Activated CD8-positive, alpha-beta memory T cell treated with anti-CD3 and anti-CD28 coated beads, Interleukin-2, amount 50 U/mL, for 1 hour (primary cell): Measurements from ENCODE around the gene ZNF644.

ENCODE experiments used
- DNase-seq: peaks from one replicate; pipeline ENCODE4 v3.0.0-alpha.2; 2020; ENCODE audit errors: extremely low read depth

The ZNF644 gene

DNA sequence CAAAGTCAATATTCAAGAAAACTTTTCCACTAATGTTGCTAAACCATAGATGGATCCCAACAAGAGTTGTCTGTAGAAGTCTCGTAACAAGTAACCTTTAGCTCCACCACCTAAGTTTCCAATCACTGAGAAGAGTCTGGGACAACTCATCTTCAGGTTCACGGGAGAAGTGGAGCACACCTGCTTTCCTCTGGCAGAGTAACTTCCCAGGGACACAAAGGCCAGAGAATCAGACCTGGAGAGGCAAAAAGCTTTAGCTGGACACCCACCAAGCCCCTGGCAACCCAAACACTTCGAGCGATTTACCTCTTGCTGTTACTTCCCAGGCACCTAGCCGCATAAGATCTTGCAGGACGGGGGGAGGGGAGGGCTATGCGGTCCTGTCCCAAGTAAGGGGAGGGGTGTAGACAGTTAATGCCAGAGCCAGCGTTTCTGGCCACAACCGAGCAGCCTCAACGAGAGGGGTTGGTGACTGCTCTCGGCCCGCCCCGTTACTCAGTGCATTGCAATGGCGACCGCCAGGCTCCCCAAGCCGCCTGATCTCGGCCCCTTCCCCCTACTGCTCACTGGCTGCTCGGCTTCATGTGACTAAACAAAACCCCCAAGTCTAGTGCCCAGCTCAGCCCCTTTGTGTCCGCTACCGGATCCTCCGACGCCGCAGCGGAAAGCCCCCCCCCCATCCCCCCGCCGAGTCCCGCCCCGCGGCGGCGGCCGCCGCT is 709 bp downstream of the ZNF644 start:
- DNase-seq, result peak; percentile 32

DNA sequence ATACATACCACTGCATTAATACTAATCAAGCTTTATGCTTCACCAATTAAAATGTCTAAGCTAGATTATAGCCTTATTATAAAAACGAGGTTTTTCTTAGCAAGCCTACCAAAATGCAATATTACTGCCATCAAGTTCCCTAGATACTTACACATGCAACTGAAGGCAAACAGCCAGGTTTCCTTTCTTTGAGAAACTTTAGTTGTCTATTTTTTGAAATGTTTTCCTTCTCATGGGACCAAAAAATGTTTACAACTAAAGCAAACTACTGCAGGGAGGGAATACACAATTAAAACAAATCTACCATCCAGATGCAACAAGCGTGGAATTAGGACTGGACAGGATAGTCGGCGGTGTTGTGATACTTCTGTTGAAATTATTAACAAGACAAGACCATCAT is 1.3 kb downstream of the ZNF644 start:
- no peak for DNase-seq

DNA sequence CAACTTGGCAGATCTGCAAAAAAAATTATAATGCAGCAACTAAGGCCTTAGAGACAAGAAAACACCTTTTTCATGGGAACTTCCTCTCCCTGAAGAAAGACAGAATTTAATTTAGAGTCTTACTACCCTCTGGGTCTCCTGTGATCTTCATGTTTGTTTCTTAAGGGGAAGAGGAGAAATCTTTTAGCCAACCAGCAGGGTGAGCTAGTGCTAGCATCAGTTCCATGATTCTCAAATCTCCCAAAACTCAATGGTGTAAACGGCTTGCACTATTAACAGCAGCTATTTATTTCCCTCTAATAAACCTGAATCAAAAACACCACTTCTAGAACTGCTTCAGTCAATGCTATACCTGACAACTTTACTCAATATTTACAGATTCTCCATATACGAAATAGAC is 3.8 kb downstream of the ZNF644 start:
- no peak for DNase-seq

DNA sequence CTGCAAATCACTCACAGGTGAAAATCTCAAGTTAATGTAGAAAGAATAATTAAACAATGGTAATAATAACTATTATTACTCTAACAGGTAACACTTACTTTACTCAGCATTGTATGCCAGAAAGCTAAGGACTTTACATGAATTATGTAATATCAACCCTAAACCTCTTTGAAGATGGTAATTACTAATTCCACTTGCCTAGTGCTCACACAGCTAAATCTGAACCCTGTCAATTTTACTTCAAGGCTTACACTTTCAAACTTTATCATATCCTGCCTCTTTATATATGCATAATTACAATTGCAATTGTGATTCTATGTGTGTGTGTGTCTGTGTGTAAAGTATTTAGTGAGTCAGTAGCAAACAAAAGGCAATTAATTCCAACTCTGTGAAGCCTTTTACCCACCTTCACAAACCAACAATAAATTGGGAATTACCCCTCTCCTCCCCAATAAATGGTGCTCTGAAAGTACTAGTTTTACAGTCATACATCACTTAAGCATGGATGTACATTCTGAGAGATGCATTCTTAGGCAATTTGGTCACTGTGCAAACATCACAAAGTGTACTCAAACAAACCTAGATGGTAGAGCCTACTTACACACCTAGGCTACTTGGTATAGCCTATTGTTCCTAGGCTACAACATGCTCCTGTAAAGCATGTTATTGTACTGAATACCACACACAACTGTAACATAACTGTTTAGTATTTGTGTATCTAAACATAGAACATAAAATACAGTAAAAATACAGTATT is 5.9 kb downstream of the ZNF644 start:
- DNase-seq, result no peak

DNA sequence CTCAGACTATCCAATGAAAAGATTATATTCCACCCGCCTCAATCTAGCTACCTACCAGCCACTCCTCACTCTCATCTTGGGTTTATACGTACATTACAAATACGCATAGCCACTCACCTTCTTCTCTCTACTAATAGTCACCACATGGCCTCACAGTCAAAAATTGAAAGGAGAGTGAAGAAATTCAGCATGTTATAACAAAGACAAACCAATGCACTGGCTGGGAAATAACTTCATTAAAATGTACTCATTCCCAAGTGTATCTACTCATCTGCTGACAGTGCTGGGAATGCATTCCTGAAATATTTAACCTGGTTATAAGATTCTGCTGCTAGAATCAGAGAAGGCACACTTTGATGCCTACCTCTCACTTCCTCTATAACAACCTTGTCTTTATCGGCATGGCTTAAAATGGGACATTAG is 6.5 kb downstream of the ZNF644 start:
- DNase-seq, result no peak

DNA sequence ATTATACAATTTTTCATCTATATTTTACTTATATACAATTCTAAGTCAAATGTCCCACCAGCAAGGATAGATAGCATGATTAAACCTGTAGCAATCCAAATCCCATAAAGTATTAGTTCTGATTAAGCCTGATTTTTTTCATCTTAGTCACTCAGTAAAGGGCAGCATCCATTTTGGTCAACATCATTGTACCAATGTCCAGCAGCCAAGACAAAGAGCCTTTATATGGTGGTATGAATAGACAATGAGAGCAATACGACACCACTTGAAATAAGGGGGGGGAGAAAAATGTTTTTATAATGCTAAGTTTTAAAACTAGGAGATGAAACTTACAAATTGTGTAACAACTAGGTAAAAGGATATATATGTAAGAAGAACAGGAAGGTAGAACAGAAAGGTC is 7.4 kb downstream of the ZNF644 start:
- DNase-seq, result no peak

DNA sequence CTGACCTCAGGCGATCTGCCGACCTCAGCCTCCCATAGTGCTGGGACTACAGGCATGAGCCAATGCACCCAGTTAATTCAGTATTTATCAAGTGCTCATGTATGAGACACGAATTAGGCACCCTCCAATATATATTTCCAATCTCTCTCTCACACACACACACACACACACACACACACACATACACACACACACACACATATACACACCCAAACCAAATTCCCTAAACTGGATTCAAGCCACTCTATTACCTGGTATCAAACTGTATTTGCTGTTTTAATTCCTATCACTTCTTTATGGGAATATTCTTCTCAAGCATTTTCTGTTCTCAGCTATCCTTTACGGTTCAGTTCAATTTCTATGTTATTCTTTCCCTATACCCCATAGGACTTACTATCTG is 8.5 kb downstream of the ZNF644 start:
- DNase-seq, result no peak

DNA sequence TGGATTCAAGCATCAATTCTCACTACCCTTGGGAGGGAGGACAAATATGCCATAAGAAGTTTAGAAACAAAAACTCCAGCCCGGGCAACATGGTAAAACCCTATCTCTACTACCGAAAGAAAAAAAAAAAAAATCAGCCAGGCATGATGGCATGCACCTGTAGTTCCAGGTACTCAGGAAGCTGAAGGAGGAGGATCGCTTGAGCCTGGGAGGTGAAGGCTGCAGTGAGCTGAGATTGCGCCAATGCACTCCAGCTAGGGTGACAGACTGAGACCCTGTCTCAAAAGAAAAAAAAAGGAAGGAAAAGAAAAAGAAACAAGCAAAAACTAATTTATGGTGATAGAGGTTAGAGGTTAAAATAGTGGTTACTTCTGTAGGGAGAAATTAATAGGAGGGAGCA is 9.6 kb downstream of the ZNF644 start:
- no peak for DNase-seq

DNA sequence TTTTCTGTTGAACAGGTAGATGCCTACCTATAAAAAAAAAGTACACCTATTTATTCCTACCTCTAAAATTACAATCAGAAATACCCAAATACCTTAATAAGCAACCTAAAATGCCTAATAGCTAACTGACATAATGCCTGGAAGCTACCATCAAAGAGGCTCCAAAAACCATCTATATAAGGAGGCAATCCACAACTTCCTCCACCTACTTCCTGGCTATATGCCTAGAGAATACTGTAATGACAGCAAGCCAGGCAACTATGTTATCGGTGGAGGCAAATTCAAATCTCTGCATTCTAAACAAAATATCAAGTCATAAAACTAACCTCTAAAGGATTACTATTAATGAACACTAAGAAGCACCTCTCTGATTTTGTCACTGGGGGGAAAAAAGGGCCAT is 10.1 kb downstream of the ZNF644 start:
- no peak for DNase-seq

DNA sequence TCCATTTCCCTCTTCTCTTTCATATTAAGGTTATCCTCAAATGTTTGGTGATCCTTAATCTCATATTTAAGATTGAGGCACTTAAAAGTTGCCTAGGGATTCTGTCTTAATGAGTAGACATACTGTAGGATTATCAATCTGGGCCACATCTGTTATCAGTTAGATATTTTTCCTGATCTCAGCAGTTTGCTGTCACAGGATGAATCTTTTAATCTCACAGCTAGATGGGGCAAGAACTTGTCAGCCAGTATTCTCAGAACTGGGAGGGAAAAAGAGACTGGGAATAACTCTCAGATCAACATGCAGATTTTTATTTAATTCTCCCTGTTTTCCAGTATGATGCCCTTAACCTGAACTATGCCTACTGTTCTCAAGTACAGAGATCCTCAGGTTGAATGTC is 14.0 kb downstream of the ZNF644 start:
- DNase-seq, result no peak

DNA sequence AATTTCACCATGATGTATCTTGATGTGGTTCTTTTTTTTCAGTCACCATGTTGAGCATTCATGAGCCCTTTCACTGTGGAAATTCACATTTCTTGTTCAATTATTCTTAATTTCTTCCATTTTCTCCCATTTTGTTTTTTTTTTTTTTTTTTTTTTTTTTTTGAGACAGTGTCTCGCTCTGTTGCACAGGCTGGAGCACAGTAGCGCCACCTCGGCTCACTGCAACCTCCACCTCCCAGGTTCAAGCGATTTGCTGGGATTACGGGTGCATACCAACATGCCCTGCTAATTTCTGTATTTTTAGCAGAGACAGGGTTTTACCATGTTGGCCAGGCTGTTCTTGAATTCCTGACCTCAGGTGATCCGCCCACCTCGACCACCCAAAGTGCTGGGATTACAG is 14.7 kb downstream of the ZNF644 start:
- DNase-seq, result no peak

DNA sequence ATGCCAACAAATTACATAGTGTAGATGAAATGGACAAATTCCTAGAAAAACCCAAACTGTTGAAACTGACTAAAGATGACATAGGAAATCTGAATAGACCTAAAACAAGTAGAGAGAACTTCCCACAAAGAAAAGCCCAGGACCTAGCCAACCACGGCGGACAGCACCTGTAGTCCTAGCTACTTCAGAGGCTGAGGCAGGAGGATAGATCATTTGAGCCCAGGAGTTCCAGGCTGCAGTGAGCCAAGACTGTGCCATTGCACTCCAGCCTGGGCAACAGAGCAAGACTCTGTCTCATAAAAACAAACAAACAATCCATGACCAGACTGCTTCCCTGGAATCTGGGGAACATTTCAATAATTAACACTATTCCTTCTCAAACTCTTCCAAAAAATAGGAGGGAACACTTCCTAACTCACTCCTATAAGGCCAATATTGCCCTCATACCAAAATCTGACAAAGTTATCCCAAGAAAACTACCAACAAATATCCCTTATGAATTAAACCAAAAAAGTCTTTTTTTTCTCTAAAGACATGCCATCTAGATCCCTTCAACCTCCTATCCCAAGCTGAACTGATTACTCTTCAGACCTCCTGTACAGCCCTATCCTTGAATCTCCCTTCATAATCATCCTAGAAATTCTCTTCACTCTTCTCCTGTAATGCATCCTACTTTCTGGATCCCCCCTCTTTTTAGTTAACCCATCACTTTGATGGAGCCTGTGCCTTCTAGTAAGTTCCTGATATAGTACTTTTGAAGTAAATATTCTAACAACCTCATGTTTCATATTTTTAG is 15.5 kb downstream of the ZNF644 start:
- DNase-seq, result no peak

DNA sequence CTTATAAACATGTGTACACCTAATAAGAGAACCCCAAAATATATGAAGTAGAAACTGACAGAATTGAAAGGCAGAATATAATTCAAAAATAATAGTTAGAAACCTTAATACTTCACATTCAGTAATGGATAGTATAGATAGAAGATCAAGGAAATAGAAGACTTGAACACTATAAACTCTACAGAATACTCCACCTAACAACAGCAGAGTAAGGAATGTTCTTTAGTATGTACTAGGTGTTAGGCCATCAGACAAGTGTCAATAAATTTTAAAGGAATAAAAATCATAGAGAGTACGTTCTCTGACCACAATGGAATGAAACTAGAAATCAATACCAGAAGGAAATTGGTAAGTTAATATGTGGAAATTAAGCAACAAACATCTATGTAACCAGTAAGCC is 16.6 kb downstream of the ZNF644 start:
- DNase-seq, result no peak

DNA sequence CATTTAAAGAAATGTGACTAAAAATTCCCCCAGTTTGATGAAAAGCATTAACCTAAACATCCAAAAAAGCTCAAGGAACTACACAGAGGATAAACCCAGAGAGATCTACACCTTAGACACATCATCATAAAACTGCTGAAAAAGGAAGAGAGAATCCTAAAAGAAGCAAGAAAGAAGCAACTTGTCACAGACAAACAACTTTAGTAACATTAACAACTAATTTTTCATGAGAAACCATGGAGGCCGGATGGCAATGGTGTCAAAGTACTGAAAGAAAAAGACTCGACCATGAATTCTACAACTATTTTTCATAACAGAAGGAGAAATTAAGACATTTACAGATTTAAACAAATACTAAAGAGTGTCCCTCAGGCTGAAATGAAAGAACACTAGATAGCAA is 17.7 kb downstream of the ZNF644 start:
- no peak for DNase-seq

DNA sequence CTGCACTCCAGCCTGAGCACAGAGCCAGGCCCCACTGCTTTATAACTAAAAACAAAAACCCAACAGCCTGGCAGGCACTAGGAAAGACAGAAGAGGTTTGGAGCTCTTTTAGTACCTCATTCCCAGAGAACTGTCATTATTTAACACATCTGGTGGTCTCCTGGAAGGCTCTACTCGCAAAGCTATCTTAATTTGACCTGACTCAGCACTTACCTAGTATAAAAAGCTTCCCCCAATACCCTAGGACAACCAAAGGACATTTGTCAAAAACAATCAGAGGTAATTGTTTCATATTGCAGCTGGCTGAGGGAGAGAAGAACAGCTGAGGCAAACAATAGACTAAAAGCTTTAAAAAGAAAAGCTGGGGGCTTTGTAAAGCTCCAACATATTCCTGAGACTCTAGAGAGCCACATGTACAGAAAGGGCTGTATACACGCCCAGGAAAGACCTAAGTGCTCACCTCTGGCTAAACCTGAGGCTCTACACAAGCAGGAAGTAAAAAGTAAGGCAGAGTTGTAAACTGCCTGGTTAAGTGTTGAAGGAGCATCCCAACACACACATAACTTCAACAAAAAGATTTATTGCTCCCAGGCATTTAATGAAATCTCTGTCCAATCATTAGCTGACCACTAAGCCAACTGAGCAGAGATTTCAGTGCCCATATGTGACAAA is 25.0 kb downstream of the ZNF644 start:
- DNase-seq, result no peak

DNA sequence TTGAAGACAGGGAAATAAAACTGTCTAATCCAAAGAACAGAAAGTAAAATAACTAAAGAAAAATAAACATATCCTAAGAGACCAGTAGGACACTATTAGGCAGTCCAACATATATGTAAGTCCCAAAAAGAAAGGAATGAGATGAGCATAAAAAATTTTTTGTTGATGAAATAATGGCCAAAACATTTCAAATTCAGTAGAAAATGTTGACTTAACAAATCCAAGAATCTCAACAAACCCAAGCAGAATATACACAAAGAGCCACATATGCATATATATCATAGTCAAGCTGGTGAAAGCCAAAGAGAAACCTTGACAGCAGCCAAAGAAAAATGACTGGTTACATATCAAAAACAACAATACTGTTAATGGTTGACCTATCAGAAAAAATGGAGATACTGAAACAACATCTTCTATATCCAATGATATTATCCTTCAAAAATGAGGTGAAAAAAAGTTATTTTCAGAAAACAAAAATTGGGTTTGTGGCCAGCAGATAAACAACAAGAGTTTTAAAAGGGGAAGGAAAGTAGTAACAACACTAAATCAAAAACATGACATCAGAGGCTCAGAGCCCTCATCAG is 26.4 kb downstream of the ZNF644 start:
- DNase-seq, result no peak

DNA sequence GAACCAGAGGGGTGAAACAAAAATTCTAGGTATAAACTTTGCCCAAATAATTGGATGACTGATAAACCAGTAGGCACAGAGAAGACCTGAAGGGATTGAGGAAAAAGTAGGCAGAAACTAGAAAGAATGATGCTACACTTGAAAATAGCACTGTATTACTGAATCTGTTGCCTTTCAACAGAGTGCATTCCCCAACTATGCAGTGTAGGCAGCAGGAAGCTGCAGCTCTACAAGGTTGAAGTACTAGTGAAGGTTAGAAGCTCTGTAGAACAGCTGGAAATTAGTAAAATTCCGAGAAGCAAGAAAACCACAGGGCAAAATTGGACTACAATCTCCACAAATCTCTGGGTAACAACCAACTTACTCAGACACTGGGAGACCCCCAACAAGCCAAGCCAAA is 27.4 kb downstream of the ZNF644 start:
- DNase-seq, result no peak

DNA sequence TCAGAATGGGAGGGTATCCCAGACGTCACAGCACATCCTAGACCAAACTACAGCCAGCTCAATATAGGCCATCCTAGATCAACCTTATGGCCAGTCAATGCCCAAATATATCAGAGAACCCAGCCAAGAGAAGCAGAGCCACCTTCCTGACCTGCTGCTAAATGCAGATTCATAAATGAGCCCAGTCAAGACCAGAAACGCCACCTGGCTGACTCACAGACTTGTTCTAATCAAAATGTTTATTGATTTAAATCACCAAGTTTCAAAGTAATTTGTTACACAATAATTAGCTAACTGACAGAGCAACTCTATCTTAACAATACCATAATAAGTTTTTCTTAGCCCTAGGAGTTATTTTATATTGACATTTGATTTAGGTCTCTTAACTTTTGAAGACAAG is 28.6 kb downstream of the ZNF644 start:
- DNase-seq, result no peak

DNA sequence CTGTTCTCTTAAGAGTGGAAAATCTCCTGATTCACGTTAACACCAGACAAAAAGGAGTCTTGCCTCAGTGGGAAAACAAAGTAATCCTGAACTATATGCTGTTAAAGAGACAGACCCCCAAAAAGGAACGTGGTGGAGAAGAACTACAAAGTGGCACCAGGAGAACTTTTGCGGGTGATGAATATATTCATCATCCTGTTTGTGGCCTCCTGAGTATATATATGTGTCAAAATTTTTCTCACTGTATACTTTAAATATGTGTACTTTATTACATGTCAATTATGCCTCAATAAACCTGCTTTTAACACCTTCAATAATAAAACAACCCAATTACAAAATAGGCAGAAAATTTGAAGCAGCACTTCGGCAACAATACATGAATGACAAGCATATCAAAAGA is 31.1 kb downstream of the ZNF644 start:
- no peak for DNase-seq

DNA sequence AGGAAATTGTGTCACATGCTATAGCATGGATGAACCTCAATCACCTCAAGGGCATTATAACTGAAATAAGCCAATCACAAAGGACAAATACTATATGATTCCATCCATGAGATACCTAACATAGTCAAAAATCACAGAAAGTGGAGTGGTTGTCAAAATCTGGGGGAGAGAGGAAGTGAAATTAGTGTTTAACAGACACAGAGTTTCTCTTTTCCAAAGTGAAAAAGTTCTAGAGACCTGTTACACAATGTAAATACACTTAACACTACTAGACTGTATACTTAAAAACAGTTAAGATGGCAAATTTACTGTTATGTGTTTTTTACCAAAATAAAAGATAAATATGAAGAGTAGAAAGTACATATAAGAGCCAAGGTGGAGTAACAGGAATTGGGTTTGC is 31.8 kb downstream of the ZNF644 start:
- DNase-seq, result no peak

DNA sequence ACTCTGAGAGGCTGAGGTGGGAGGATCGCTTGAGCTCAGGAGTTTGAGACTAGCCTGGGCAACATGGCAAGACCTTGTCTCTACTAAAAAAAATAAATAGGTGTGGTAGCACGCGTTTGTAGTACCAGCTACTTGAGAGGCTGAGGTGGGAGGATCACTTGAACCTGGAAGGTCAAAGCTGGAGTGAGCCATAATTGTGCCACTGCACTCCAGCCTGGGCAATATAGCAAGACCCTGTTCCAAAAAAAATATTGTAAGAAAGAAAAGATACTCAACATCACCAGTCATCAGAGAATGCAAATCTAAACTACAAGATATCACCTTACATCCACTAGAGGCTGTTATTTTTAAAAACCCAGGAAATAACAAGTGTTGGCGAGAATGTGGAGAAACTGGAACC is 32.5 kb downstream of the ZNF644 start:
- no peak for DNase-seq

DNA sequence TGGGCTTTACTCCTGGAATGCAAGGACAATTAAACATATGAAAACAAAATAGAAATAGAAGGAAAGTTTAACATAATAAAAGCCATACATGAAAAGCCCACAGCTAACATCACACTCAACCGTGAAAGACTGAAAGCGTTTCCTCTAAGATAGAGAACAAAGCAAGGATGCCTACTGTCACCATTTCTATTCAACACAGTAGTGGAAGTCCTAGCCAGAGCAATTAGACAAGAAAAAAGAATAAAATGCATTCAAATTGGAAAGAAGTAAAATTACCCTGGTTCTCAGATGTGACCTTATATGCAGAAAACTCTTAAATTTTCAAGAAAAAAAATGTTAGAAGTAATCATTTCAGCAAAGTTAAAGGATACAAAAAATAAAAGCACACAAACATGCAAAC is 34.0 kb downstream of the ZNF644 start:
- DNase-seq, result no peak
